RWPE1 (cell line): Measurements from ENCODE around the gene TSC22D1.
"Not testable (repeated sequence)": the region's sequence is repeated elsewhere in the genome, so short reads cannot be mapped to it uniquely, and the experiment has no call there.

Experiments
- CTCF ChIA-PET: fragments of 350-600 bp; sonication (Branson Sonifier 250); formaldehyde crosslinking; extraction: SDS; loops from one replicate; lab custom pipeline; 2021; lab: Yijun Ruan, JAX
- POLR2A ChIA-PET: fragments of 400-600 bp; formaldehyde crosslinking; extraction: SDS; loops from one replicate; lab custom pipeline; 2020; ENCODE audit warnings: antibody characterized with exemption; ENCODE audit not compliant: low non-redundant PET; lab: Yijun Ruan, JAX
- DNase-seq: peaks from one replicate; pipeline ENCODE4 v3.0.0; 2012; ENCODE audit warnings: low spot score
- H3K27ac ChIP-seq: fragments of 450-650 bp; 2 replicates; pipeline ENCODE4 v1.5.1; 2017
- TF ChIP-seq, protein P1 (sequence below): fragments of 450-650 bp; conservative IDR thresholded peaks from 2 replicates; pipeline ENCODE4 v1.5.1; 2017; ENCODE audit warnings: low read depth, mild to moderate bottlenecking

Gene TSC22D1

GRCh38 chr13:44516771-44517170 is 59.4 kb downstream of the TSC22D1 start:
- CTCF ChIA-PET = interaction anchor here (0.6 to 0.7 kb wide), 2 partner anchors 57 to 552 kb away, joined by 3 read pairs; no protein-coding TSS in a partner anchor
- DNase-seq = no peak
- TF ChIP-seq, protein P1, sequence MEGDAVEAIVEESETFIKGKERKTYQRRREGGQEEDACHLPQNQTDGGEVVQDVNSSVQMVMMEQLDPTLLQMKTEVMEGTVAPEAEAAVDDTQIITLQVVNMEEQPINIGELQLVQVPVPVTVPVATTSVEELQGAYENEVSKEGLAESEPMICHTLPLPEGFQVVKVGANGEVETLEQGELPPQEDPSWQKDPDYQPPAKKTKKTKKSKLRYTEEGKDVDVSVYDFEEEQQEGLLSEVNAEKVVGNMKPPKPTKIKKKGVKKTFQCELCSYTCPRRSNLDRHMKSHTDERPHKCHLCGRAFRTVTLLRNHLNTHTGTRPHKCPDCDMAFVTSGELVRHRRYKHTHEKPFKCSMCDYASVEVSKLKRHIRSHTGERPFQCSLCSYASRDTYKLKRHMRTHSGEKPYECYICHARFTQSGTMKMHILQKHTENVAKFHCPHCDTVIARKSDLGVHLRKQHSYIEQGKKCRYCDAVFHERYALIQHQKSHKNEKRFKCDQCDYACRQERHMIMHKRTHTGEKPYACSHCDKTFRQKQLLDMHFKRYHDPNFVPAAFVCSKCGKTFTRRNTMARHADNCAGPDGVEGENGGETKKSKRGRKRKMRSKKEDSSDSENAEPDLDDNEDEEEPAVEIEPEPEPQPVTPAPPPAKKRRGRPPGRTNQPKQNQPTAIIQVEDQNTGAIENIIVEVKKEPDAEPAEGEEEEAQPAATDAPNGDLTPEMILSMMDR = no peak
- POLR2A ChIA-PET = no interaction called here
- no peak overlapping the region for H3K27ac ChIP-seq

- CTCF ChIA-PET = interaction anchor here (0.7 to 0.9 kb wide), 2 partner anchors 52 to 342 kb away, joined by 3 to 4 read pairs; no protein-coding TSS in a partner anchor
- no peak for DNase-seq
- no peak overlapping the region for H3K27ac ChIP-seq
- POLR2A ChIA-PET = no interaction called here
- TF ChIP-seq, protein P1 = no peak
These were observed 61.9 kb downstream of the TSC22D1 start for GRCh38 chr13:44514278-44514677.

GRCh38 chr13:44509853-44510252 is 66.3 kb downstream of the TSC22D1 start:
- POLR2A ChIA-PET, DNase-seq, H3K27ac ChIP-seq: not testable (repeated sequence)
- CTCF ChIA-PET = interaction anchor here (0.6 kb wide), 1 partner anchor 20 kb away, joined by 3 read pairs; no protein-coding TSS in a partner anchor

DNA sequence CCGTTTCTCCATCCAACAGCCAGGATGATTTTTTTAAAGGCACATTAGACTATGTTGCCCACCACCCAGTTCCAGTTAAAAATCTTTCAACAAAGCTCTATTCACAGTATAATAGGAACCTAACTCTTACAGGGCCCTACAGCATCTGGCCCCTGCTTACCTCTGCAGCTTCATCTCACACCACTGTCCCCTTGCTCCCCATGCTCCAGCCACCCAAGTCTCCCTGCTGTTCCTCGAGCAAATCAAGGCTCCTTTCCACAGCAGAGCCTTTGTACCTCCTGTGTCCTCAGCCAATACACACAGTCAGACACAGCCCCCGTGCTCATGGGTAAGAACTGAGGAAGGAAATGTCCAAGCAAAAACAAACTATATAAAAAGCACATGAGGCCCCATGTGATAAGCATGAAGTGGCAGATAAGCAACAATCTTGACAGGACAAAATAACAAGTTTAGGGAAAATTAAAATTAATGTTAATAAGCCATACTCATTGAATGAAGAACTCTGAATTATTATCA is 67.5 kb downstream of the TSC22D1 start:
- H3K27ac ChIP-seq = no peak overlapping the region
- POLR2A ChIA-PET = no interaction called here
- TF ChIP-seq, protein P1 = no peak
- CTCF ChIA-PET = interaction anchor here (0.5 kb wide), 1 partner anchor 117 kb away, joined by 5 read pairs; no protein-coding TSS in a partner anchor
- no peak for DNase-seq

DNA sequence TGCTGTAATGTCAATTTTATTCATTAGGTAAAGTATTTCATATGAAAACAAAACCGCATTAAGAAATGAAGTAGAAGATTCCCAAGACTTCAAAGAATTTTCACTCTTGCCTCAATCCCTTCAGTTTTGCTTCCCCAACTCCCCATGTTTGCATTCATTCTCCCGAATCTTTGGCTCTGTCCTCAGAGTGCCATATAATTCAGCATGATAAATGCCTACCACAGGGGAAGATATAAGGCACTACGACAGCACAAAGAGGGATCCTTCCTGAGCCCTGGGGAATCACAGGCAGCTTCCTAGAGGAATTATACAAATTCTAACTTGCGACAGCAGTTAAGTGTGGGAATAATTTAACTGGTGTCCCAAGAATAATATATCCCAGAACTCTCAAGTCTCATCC is 68.5 kb downstream of the TSC22D1 start:
- ChIA-PET CTCF (interaction anchor here (0.5 to 0.7 kb wide), 3 partner anchors 118 to 1289 kb away, joined by 3 to 4 read pairs (median 3); no protein-coding TSS in a partner anchor), POLR2A (no interaction called here)
- DNase-seq = no peak
- TF ChIP-seq, protein P1 = no peak
- H3K27ac ChIP-seq = no peak overlapping the region

GRCh38 chr13:44506719-44507118 is 69.4 kb downstream of the TSC22D1 start:
- no peak for DNase-seq
- POLR2A ChIA-PET = no interaction called here
- CTCF ChIA-PET = interaction anchor here (0.6 kb wide), 1 partner anchor 60 kb away, joined by 5 read pairs; no protein-coding TSS in a partner anchor
- TF ChIP-seq, protein P1 = no peak
- no peak overlapping the region for H3K27ac ChIP-seq

DNA sequence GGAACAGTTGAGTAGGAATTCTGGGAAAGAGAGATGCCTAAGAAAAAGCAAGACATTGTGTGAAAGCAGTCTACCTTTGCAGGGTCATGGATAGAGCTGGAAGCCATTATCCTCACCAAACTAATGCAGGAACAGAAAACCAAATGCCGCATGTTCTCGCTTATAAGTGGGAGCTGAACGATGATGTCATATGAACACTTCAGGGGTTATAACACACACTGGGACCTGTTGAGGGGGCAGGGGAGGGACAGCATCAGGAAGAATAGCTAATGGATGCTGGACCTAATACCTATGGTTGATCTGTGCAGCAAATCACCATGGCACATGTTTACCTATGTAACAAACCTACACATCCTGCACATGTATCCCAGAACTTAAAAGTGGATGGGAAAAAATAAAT is 69.9 kb downstream of the TSC22D1 start:
- POLR2A ChIA-PET = no interaction called here
- CTCF ChIA-PET = no interaction called here
- DNase-seq = no peak
- TF ChIP-seq, protein P1 = no peak
- no peak overlapping the region for H3K27ac ChIP-seq
